HCT116 (cell line): ENCODE measurements around the gene LAD1. TPM values are rescaled to one million over a fixed set of nuclear protein-coding genes. Genes with fewer than 3 reads are reported as not detected.

ENCODE experiments used
- ATAC-seq: fragments of 200-7000 bp; cut with Tn5 transposase; 2 replicates; pipeline ENCODE4 v1.9.1; 2020; ENCODE audit warnings: mild to moderate bottlenecking, moderate library complexity
- BruUV-seq: library from RNA; stranded (reverse); fragments of 400-500 nt; replicated peaks from 2 replicates; lab custom pipeline; 2021; lab: Mats Ljungman, UMichigan
- CTCF ChIA-PET: fragments of 300-600 bp; sonication (Branson Sonifier 250); formaldehyde crosslinking; loops from one replicate; lab custom pipeline; 2021; ENCODE audit warnings: antibody characterized with exemption; lab: Charles Lee
- POLR2A ChIA-PET: fragments of 300-600, 350-600 bp; sonication (Branson Sonifier 250); formaldehyde crosslinking; loops from one replicate; lab custom pipeline; 2021; ENCODE audit warnings: antibody characterized with exemption; lab: Charles Lee
- RAD21 ChIA-PET, 2 experiments: fragments of 300-600 bp; sonication (Branson Sonifier 250); formaldehyde crosslinking; loops; one replicate each; lab custom pipeline; 2023; ENCODE audit warnings: low total read pairs in 2 of 2; ENCODE audit not compliant: uncharacterized antibody in 2 of 2, unreplicated experiment in 2 of 2, low non-redundant PET in 1 of 2; lab: Charles Lee
- DNase-seq: peaks from one replicate; pipeline ENCODE4 v3.0.0-alpha.2; 2010; ENCODE audit warnings: low read depth, low spot score
- H2AFZ ChIP-seq: fragments of 200-600 bp; shearing (Covaris generic), sonication (generic); 2 replicates; pipeline ENCODE4 v1.6.1; 2017; ENCODE audit warnings: low read depth, mixed run types, mixed read lengths, antibody characterized with exemption, low read length; ENCODE audit not compliant: poor library complexity, severe bottlenecking
- H3K27ac ChIP-seq: 2 replicates; pipeline ENCODE4 v1.5.1; 2012; ENCODE audit warnings: low read depth, low read length
- H3K27me3 ChIP-seq: fragments of 200-600 bp; sonication (generic); 2 replicates; pipeline ENCODE4 v1.6.1; 2016; ENCODE audit warnings: mixed run types, low read length, mixed read lengths; ENCODE audit not compliant: insufficient read depth
- H3K36me3 ChIP-seq, 2 experiments: fragments of 200-500 bp in 1 of 2; fragments of 200-600 bp in 1 of 2; sonication (Bioruptor generic) in 1 of 2; sonication (generic) in 1 of 2; 2 replicates each; pipeline versions ENCODE4 v1.5.1 to v1.6.1; 2014 to 2016; ENCODE audit warnings: low read length in 2 of 2, inconsistent platforms in 1 of 2, mixed read lengths in 1 of 2, mixed run types in 1 of 2; ENCODE audit not compliant: insufficient read depth in 2 of 2, control insufficient read depth in 1 of 2
- H3K4me1 ChIP-seq, 2 experiments: fragments of 200-600 bp in 1 of 2; sonication (generic) in 1 of 2; 2 replicates each; pipeline versions ENCODE4 v1.5.1 to v1.6.1; 2012 to 2017; ENCODE audit warnings: low read length in 2 of 2, inconsistent platforms in 1 of 2, mild to moderate bottlenecking in 1 of 2, mixed read lengths in 1 of 2, mixed run types in 1 of 2, moderate library complexity in 1 of 2; ENCODE audit not compliant: insufficient read depth in 2 of 2, control insufficient read depth in 1 of 2
- H3K4me2 ChIP-seq: fragments of 200-600 bp; sonication (generic); 2 replicates; pipeline ENCODE4 v1.6.1; 2017; ENCODE audit warnings: mixed run types, low read length, mixed read lengths
- H3K4me3 ChIP-seq, 2 experiments: fragments of 200-600 bp in 1 of 2; sonication (generic) in 1 of 2; replicated peaks in 1 of 2; 2 replicates each; pipeline ENCODE4 v1.5.1; 2011 to 2016; ENCODE audit warnings: low read length in 2 of 2, control low read depth in 1 of 2, low read depth in 1 of 2, mild to moderate bottlenecking in 1 of 2, mixed read lengths in 1 of 2, mixed run types in 1 of 2
- H3K79me2 ChIP-seq: fragments of 200-600 bp; sonication (generic); 2 replicates; pipeline ENCODE4 v1.6.1; 2017; ENCODE audit warnings: mild to moderate bottlenecking, mixed run types, low read length, moderate library complexity, mixed read lengths; ENCODE audit not compliant: insufficient read depth
- H3K9ac ChIP-seq: fragments of 200-600 bp; sonication (generic); 2 replicates; pipeline ENCODE4 v1.6.1; 2016; ENCODE audit warnings: low read length, mixed read lengths
- H3K9me2 ChIP-seq: fragments of 200-600 bp; sonication (generic), shearing (Covaris generic); 2 replicates; pipeline ENCODE4 v1.6.1; 2017; ENCODE audit warnings: mixed run types, mild to moderate bottlenecking, moderate library complexity; ENCODE audit not compliant: insufficient read depth
- H3K9me3 ChIP-seq, 2 experiments: fragments of 200-500 bp in 1 of 2; fragments of 200-600 bp in 1 of 2; sonication (Bioruptor generic) in 1 of 2; sonication (generic) in 1 of 2; 2 replicates each; pipeline ENCODE4 v1.6.1; 2014 to 2017; ENCODE audit warnings: low read length in 2 of 2, mixed read lengths in 2 of 2, inconsistent platforms in 1 of 2, low read depth in 1 of 2, mild to moderate bottlenecking in 1 of 2, mixed run types in 1 of 2, moderate library complexity in 1 of 2; ENCODE audit not compliant: control insufficient read depth in 1 of 2, insufficient read depth in 1 of 2
- H4K20me1 ChIP-seq: fragments of 200-600 bp; sonication (generic), shearing (Covaris generic); 2 replicates; pipeline ENCODE4 v1.6.1; 2017; ENCODE audit warnings: mixed run types, mild to moderate bottlenecking, moderate library complexity; ENCODE audit not compliant: insufficient read depth
- ATF3 ChIP-seq: IDR thresholded peaks from 2 replicates; pipeline ENCODE4 v1.6.1; 2012
- CBX3 ChIP-seq: IDR thresholded peaks from 2 replicates; pipeline ENCODE4 v1.6.1; 2012; ENCODE audit warnings: low read depth
- EGR1 ChIP-seq: IDR thresholded peaks from 2 replicates; pipeline ENCODE4 v1.6.1; 2012; ENCODE audit warnings: low read depth
- EZH2phosphoT487 ChIP-seq: fragments of 200-600 bp; IDR thresholded peaks from 2 replicates; pipeline ENCODE4 v1.6.1; 2018; ENCODE audit warnings: antibody characterized with exemption, borderline replicate concordance
- JUND ChIP-seq: IDR thresholded peaks from 2 replicates; pipeline ENCODE4 v1.6.1; 2012
- MAX ChIP-seq: IDR thresholded peaks from 2 replicates; pipeline ENCODE4 v1.6.1; 2012
- SP1 ChIP-seq: IDR thresholded peaks from 2 replicates; pipeline ENCODE4 v1.6.1; 2012; ENCODE audit warnings: low read depth
- SRF ChIP-seq: IDR thresholded peaks from 2 replicates; pipeline ENCODE4 v1.6.1; 2012; ENCODE audit warnings: low read depth
- TCF7L2 ChIP-seq: IDR thresholded peaks from 2 replicates; pipeline ENCODE4 v1.7.0; 2011; ENCODE audit warnings: borderline replicate concordance, inconsistent platforms; ENCODE audit not compliant: insufficient read depth, insufficient read length; ENCODE audit errors: extremely low read depth
- YY1 ChIP-seq: IDR thresholded peaks from 2 replicates; pipeline ENCODE4 v1.6.1; 2011; ENCODE audit warnings: low read length, low read depth, moderate library complexity, mild to moderate bottlenecking; ENCODE audit not compliant: insufficient replicate concordance; ENCODE audit errors: extremely low read depth
- ZNF274 ChIP-seq: fragments of 200-500 bp; sonication (Bioruptor generic); IDR thresholded peaks from 2 replicates; pipeline ENCODE4 v1.6.1; 2014; ENCODE audit warnings: mild to moderate bottlenecking, low read depth, low read length, inconsistent platforms
- intact Hi-C: fragments of 100-400 bp; cut with micrococcal nuclease; formaldehyde crosslinking; loops from 2 replicates; pipeline ENCODE4 v1.10.0; 2022
- total RNA-seq: library from RNA; stranded (reverse); gene quantifications from one replicate; pipeline ENCODE4 v1.2.1, GENCODE V29; 2021; ENCODE audit not compliant: unreplicated experiment

LAD1 gene
- total RNA-seq, 1 experiment from 2014 or later, result 56.1 TPM

- Histone ChIP-seq H3K27ac (no peak overlapping the region), H2AFZ (no peak overlapping the region), H3K4me3 (no peak overlapping the region), H3K36me3 (no peaks in the 10 kb centered on the region), H3K27me3 (peaks cover 4% of the 10 kb centered on the region; the same call in 1 of the 2 replicates), H3K9me2 (no peaks in the 10 kb centered on the region), H3K9me3 (no peaks in the 10 kb centered on the region), H3K9ac (no peak overlapping the region), H3K4me2 (no peak overlapping the region), H3K79me2 (no peaks in the 10 kb centered on the region), H3K4me1 (no peaks in the 10 kb centered on the region; a peak in 1 of 4 replicates), H4K20me1 (no peaks in the 10 kb centered on the region)
- RAD21 ChIA-PET, result no interaction called here
- CTCF ChIA-PET, result interaction anchor here (0.9 to 2.5 kb wide), 4 partner anchors 8 to 103 kb away, joined by 4 to 15 read pairs (median 6); no protein-coding TSS in a partner anchor
- no TSS peak for BruUV-seq
- no peak for ATAC-seq
- no peak for DNase-seq
- POLR2A ChIA-PET, result no interaction called here
- intact Hi-C loops, result no loop called here
- TF ChIP-seq MAX, result no peak
- TF ChIP-seq ZNF274, result no peak
- no peak for TF ChIP-seq SRF
- no peak for TF ChIP-seq CBX3
- TF ChIP-seq JUND, result no peak
- no peak for TF ChIP-seq EGR1
- TF ChIP-seq TCF7L2, result no peak
- TF ChIP-seq EZH2phosphoT487, result no peak
Observed at GRCh38 chr1:201357636-201358348, 41.3 kb downstream of the LAD1 start.

GRCh38 chr1:201357211-201357610 is 41.9 kb downstream of the LAD1 start:
- POLR2A ChIA-PET, result no interaction called here

More at GRCh38 chr1:201357211-201357610, 41.9 kb downstream of the LAD1 start:
- H3K27ac ChIP-seq, result no peak overlapping the region
- H3K9me3 ChIP-seq, result no peaks in the 10 kb centered on the region
- H3K4me1 ChIP-seq, result no peaks in the 10 kb centered on the region; a peak in 1 of 4 replicates
- no peaks in the 10 kb centered on the region for H4K20me1 ChIP-seq
- no peaks in the 10 kb centered on the region for H3K9me2 ChIP-seq
- no peak overlapping the region for H2AFZ ChIP-seq
- intact Hi-C loops, result no loop called here
- RAD21 ChIA-PET, result no interaction called here
- BruUV-seq, result no TSS peak
- no peaks in the 10 kb centered on the region for H3K36me3 ChIP-seq
- no peaks in the 10 kb centered on the region for H3K79me2 ChIP-seq
- CTCF ChIA-PET, result interaction anchor here (2.5 kb wide), 1 partner anchor 9 kb away, joined by 15 read pairs; no protein-coding TSS in a partner anchor
- no peak overlapping the region for H3K4me2 ChIP-seq
- 0 out of 2 replicates have a peak, but pooled peaks cover under 1% of the 10 kb centered on the region for H3K27me3 ChIP-seq
- TF ChIP-seq YY1 (no peak), ATF3 (no peak), SP1 (no peak), TCF7L2 (no peak)
- ATAC-seq (no peak), DNase-seq (no peak)
- no peak overlapping the region for H3K9ac ChIP-seq
- no peak overlapping the region for H3K4me3 ChIP-seq
